ENCODE measurements around the gene SLC12A5. TPM values are rescaled to one million over a fixed set of nuclear protein-coding genes. Genes with fewer than 3 reads are reported as not detected.

The SLC12A5 gene
- total RNA-seq, 4 donors from 2014 or later, result not detected

GRCh38 chr20:46027245-46027853, 1.7 kb upstream of the SLC12A5 start:
- no peak overlapping the region for H3K27ac ChIP-seq
- H3K4me3 ChIP-seq, result no peak overlapping the region
- H3K4me1 ChIP-seq, result peaks cover 0 to 9% (median 8%) of the 10 kb centered on the region in 4 donors
- TF ChIP-seq POLR2A (IDR thresholded peaks at IDR 0.05), result no peak
- no peak for TF ChIP-seq CTCF (IDR thresholded peaks at IDR 0.05)
- H3K27me3 ChIP-seq, result peaks cover 0 to 17% of the 10 kb centered on the region in 2 donors
- no peak for DNase-seq
- H3K36me3 ChIP-seq, result no peaks in the 10 kb centered on the region
- no peaks in the 10 kb centered on the region for H3K9me3 ChIP-seq

- Histone ChIP-seq H3K36me3 (no peaks in the 10 kb centered on the region), H3K27ac (no peak overlapping the region), H3K4me3 (no peak overlapping the region), H3K27me3 (peaks cover 0 to 19% of the 10 kb centered on the region in 2 donors), H3K9me3 (no peaks in the 10 kb centered on the region), H3K4me1 (peaks cover 0 to 2% (median under 1%) of the 10 kb centered on the region in 4 donors)
- no peak for TF ChIP-seq CTCF (IDR thresholded peaks at IDR 0.05)
- no peak for TF ChIP-seq POLR2A (IDR thresholded peaks at IDR 0.05)
- no peak for DNase-seq
These were observed 905 bp upstream of the SLC12A5 start for GRCh38 chr20:46028110-46028509.

- H3K9me3 ChIP-seq, result no peaks in the 10 kb centered on the region
- no peak for DNase-seq
- no peak overlapping the region for H3K4me3 ChIP-seq
- TF ChIP-seq CTCF (IDR thresholded peaks at IDR 0.05), result no peak
- TF ChIP-seq POLR2A (IDR thresholded peaks at IDR 0.05), result no peak
- no peak overlapping the region for H3K27ac ChIP-seq
- H3K36me3 ChIP-seq, result no peaks in the 10 kb centered on the region
- H3K4me1 ChIP-seq, result no peaks in the 10 kb centered on the region
- peaks cover 0 to 19% of the 10 kb centered on the region in 2 donors for H3K27me3 ChIP-seq
These were observed 1.4 kb downstream of the SLC12A5 start for GRCh38 chr20:46030284-46031013.

- H3K4me3 ChIP-seq, result no peak overlapping the region
- TF ChIP-seq POLR2A (IDR thresholded peaks at IDR 0.05) (no peak), CTCF (IDR thresholded peaks at IDR 0.05) (no peak)
- no peaks in the 10 kb centered on the region for H3K4me1 ChIP-seq
- DNase-seq, result no peak
- H3K9me3 ChIP-seq, result no peaks in the 10 kb centered on the region
- H3K27ac ChIP-seq, result no peak overlapping the region
- no peaks in the 10 kb centered on the region for H3K36me3 ChIP-seq
- peaks cover 0 to 19% of the 10 kb centered on the region in 2 donors for H3K27me3 ChIP-seq
These were observed 2.1 kb downstream of the SLC12A5 start for GRCh38 chr20:46031014-46031569.

- Histone ChIP-seq H3K27me3 (peaks cover 0 to 19% of the 10 kb centered on the region in 2 donors), H3K4me1 (no peaks in the 10 kb centered on the region), H3K36me3 (no peaks in the 10 kb centered on the region), H3K27ac (no peak overlapping the region), H3K9me3 (no peaks in the 10 kb centered on the region), H3K4me3 (no peak overlapping the region)
- TF ChIP-seq POLR2A (IDR thresholded peaks at IDR 0.05) (no peak), CTCF (IDR thresholded peaks at IDR 0.05) (no peak)
- DNase-seq, result no peak
These were observed 2.8 kb downstream of the SLC12A5 start for GRCh38 chr20:46031701-46032254.

All from Peyer's patch (tissue), 4 donors.